ENCODE results near the gene NAIF1. TPM values are rescaled to one million over a fixed set of nuclear protein-coding genes. Genes with fewer than 3 reads are reported as not detected.

NAIF1 gene
- total and polyA plus RNA-seq, 10 of the 15 experiments (the other 5 are each of a cell fraction or from before 2014, with no cell fraction given) = 2.4 to 14.2 (median 7.1) TPM

GRCh38 chr9:128102196-128102595 is 35.1 kb upstream of the NAIF1 start (continued):
- TF ChIP-seq, protein P1, sequence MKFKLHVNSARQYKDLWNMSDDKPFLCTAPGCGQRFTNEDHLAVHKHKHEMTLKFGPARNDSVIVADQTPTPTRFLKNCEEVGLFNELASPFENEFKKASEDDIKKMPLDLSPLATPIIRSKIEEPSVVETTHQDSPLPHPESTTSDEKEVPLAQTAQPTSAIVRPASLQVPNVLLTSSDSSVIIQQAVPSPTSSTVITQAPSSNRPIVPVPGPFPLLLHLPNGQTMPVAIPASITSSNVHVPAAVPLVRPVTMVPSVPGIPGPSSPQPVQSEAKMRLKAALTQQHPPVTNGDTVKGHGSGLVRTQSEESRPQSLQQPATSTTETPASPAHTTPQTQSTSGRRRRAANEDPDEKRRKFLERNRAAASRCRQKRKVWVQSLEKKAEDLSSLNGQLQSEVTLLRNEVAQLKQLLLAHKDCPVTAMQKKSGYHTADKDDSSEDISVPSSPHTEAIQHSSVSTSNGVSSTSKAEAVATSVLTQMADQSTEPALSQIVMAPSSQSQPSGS (IDR thresholded peaks at IDR 0.05; ENCODE audit: low read length) = no peak
- no peak for TF ChIP-seq CBX5 (IDR thresholded peaks at IDR 0.05; ENCODE audit: low read depth)
- no peak for TF ChIP-seq CBFB (IDR thresholded peaks at IDR 0.05; ENCODE audit: low read depth)
- TF ChIP-seq ZNF274 (IDR thresholded peaks at IDR 0.05; ENCODE audit: insufficient read depth, insufficient read length) = no peak
- TF ChIP-seq, protein P2, sequence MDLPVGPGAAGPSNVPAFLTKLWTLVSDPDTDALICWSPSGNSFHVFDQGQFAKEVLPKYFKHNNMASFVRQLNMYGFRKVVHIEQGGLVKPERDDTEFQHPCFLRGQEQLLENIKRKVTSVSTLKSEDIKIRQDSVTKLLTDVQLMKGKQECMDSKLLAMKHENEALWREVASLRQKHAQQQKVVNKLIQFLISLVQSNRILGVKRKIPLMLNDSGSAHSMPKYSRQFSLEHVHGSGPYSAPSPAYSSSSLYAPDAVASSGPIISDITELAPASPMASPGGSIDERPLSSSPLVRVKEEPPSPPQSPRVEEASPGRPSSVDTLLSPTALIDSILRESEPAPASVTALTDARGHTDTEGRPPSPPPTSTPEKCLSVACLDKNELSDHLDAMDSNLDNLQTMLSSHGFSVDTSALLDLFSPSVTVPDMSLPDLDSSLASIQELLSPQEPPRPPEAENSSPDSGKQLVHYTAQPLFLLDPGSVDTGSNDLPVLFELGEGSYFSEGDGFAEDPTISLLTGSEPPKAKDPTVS (IDR thresholded peaks at IDR 0.05; ENCODE audit: low read depth, low read length) = no peak
- no peak for TF ChIP-seq SUPT20H (IDR thresholded peaks at IDR 0.05; ENCODE audit: borderline replicate concordance, control insufficient read depth, low read depth, low read length)
- no peak for TF ChIP-seq NFYB (IDR thresholded peaks at IDR 0.05; ENCODE audit: insufficient read depth, low read depth, low read length)
- TF ChIP-seq, protein P3, sequence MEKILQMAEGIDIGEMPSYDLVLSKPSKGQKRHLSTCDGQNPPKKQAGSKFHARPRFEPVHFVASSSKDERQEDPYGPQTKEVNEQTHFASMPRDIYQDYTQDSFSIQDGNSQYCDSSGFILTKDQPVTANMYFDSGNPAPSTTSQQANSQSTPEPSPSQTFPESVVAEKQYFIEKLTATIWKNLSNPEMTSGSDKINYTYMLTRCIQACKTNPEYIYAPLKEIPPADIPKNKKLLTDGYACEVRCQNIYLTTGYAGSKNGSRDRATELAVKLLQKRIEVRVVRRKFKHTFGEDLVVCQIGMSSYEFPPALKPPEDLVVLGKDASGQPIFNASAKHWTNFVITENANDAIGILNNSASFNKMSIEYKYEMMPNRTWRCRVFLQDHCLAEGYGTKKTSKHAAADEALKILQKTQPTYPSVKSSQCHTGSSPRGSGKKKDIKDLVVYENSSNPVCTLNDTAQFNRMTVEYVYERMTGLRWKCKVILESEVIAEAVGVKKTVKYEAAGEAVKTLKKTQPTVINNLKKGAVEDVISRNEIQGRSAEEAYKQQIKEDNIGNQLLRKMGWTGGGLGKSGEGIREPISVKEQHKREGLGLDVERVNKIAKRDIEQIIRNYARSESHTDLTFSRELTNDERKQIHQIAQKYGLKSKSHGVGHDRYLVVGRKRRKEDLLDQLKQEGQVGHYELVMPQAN (conservative IDR thresholded peaks at IDR 0.05) = no peak
- TF ChIP-seq ESRRA (IDR thresholded peaks at IDR 0.05; ENCODE audit: low read length) = no peak
